Stimulated activated CD4-positive, alpha-beta T cell treated with anti-CD3 and anti-CD28 coated beads, Interleukin-12 subunit alpha, Interleukin-12 subunit beta, amount 100 ng/mL, for 4 hours (primary cell): ENCODE results near the gene EXOSC5.

Experiments used
- DNase-seq: peaks from one replicate; pipeline ENCODE4 v3.0.0-alpha.2; 2020

EXOSC5 gene

DNA sequence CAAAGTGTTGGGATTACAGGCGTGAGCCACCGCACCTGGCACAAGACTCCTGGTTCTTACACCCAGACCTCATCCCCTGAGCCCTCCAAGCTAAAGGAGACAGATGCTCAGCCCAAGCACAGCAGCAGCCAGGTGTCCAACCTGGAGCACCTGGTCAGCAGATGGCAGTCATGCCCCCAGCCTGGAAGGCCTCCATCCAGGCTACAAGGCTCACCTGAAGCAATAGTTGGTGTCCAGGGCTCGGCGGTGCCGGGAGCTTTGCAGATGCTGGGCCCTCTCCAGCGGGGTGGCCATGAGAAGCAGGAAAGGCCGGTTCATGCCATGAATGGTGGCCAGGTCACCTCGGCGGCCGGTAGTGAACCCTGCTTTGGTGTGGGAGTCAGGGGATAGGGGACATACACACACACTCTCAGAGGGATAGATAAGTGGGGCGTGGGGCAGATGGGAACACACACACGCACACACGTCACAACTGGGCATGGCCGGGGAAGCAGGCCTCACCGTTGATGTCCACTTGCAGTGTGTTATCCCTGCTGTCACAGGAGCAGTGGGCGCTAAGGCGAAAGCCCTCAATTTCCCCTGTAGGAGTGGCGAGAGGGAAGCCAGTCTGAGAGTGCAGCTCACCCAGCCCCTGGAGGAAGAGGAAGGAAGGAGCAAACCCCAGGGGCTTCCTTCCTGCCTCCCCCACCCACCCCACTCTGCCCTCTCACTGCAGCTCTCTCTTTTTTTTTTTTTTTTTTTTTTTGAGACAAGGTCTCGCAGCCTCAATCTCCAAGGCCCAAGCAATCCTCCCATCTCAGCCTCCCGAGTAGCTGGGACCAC, 55.3 kb downstream of the EXOSC5 start:
- DNase-seq, result no peak

DNA sequence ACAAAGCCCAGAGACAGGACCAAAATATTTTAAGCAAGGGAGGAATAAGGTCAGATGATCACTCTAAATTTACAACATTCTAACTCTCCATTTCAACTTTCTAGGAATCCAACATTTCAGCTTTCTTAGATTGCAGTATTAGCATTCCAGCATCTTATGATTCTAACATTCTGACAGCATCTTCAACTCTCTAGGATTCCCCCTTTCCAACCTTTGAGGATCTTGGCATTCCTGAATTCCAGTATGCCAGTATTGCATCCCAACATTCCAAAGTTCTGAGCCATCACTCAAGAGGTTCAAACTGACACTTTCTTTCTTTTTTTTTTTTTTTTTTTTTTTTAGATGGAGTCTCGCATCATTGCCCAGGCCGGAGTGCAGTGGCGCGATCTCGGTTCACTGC, 57.2 kb downstream of the EXOSC5 start:
- DNase-seq, result no peak
